Gastrocnemius medialis (tissue), 4 donors: ENCODE results near the gene LDB3.

Source experiments
- POLR2A ChIP-seq, 2 donors: fragments of 450-650 bp; IDR thresholded peaks; one replicate each; pipeline ENCODE4 v1.6.1; 2017; ENCODE audit warnings: antibody characterized with exemption in 2 of 2, mild to moderate bottlenecking in 2 of 2, moderate library complexity in 2 of 2
- TF ChIP-seq, protein P1 (sequence below), 5 experiments: fragments of 450-650 bp in 3 of 5; fragments of 200-600 bp in 2 of 5; sonication (generic) in 2 of 5; IDR thresholded peaks in 4 of 5; conservative IDR thresholded peaks in 1 of 5; 1 replicate in 4 of 5; 2 replicates in 1 of 5; pipeline ENCODE4 v1.5.1; 2016 to 2019; ENCODE audit warnings: antibody characterized with exemption in 5 of 5, mild to moderate bottlenecking in 3 of 5, moderate library complexity in 3 of 5

- TF ChIP-seq, protein P1, sequence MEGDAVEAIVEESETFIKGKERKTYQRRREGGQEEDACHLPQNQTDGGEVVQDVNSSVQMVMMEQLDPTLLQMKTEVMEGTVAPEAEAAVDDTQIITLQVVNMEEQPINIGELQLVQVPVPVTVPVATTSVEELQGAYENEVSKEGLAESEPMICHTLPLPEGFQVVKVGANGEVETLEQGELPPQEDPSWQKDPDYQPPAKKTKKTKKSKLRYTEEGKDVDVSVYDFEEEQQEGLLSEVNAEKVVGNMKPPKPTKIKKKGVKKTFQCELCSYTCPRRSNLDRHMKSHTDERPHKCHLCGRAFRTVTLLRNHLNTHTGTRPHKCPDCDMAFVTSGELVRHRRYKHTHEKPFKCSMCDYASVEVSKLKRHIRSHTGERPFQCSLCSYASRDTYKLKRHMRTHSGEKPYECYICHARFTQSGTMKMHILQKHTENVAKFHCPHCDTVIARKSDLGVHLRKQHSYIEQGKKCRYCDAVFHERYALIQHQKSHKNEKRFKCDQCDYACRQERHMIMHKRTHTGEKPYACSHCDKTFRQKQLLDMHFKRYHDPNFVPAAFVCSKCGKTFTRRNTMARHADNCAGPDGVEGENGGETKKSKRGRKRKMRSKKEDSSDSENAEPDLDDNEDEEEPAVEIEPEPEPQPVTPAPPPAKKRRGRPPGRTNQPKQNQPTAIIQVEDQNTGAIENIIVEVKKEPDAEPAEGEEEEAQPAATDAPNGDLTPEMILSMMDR (IDR thresholded peaks at IDR 0.05 in 4 of 5, conservative IDR thresholded peaks at IDR 0.05 in 1 of 5): no peak
- no peak for TF ChIP-seq POLR2A (IDR thresholded peaks at IDR 0.05)
Measured at GRCh38 chr10:86727470-86727869, 59.2 kb downstream of the LDB3 start.
